Thoracic aorta (tissue), 2 donors: ENCODE measurements around the gene SUPT20HL2. TPM values are rescaled to one million over a fixed set of nuclear protein-coding genes. Genes with fewer than 3 reads are reported as not detected.

Experiments
- ATAC-seq: fragments of 150-250 bp; one replicate; pipeline ENCODE4 v1.8.0; 2017; ENCODE audit warnings: low read depth; ENCODE audit not compliant: insufficient number of reproducible peaks, low FRiP score
- DNase-seq: peaks from one replicate; pipeline ENCODE4 v3.0.0-alpha.2; 2020; ENCODE audit warnings: low spot score
- H3K27ac ChIP-seq, 2 donors: fragments of 200-600 bp; sonication (generic); 1 replicate in 1 of 2; 2 replicates in 1 of 2; pipeline ENCODE4 v1.5.1; 2016; ENCODE audit warnings: mild to moderate bottlenecking in 2 of 2, moderate library complexity in 2 of 2
- H3K27me3 ChIP-seq: fragments of 200-600 bp; sonication (generic); replicated peaks from 2 replicates; pipeline ENCODE4 v1.6.0; 2016; ENCODE audit warnings: mild to moderate bottlenecking; ENCODE audit not compliant: insufficient read depth
- H3K36me3 ChIP-seq: fragments of 200-600 bp; sonication (generic); one replicate; pipeline ENCODE4 v1.5.1; 2016
- H3K4me1 ChIP-seq, 2 donors: fragments of 200-600 bp; sonication (generic); 1 replicate in 1 of 2; 2 replicates in 1 of 2; pipeline versions ENCODE4 v1.5.1 to v1.6.0; 2016; ENCODE audit warnings: low read depth in 2 of 2, mild to moderate bottlenecking in 1 of 2; ENCODE audit not compliant: control insufficient read depth in 1 of 2
- H3K4me3 ChIP-seq: fragments of 200-600 bp; sonication (generic); 2 replicates; pipeline ENCODE4 v1.5.1; 2016; ENCODE audit warnings: mild to moderate bottlenecking
- H3K9me3 ChIP-seq: fragments of 200-600 bp; sonication (generic); 2 replicates; pipeline ENCODE4 v1.5.1; 2016
- total RNA-seq, 2 donors: library from RNA; depleted of rRNA; stranded (reverse); fragments of >200 nt; gene quantifications; one replicate each; pipeline versions ENCODE4 v1.1.0 to v1.2.3, GENCODE V29; 2016
- TF ChIP-seq, protein P1 (sequence below): fragments of 200-600 bp; sonication (generic); IDR thresholded peaks from one replicate; pipeline ENCODE4 v1.5.1; 2019; ENCODE audit warnings: antibody characterized with exemption

Gene SUPT20HL2
- total RNA-seq, 2 donors from 2014 or later, result not detected

DNA sequence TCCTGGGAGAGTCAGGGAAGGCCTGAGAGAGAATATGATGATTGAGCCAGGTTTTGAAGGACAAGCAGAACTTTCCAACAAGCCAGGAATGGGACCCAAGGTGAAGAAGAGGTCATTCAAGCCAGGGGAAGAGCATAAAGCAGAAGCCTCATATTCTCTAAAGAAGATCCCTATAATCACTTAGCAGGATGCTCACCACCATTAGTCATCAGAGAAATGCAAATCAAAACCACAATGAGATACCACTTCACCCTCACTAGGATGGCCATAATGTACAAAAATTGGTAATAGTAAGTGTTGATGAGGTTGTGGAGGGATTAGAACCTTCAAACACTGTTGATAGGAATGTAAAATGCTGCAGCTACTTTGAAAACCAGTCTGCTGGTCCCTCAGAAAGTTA is 26.0 kb upstream of the SUPT20HL2 start:
- H3K9me3 ChIP-seq, result no peaks in the 10 kb centered on the region
- TF ChIP-seq, protein P1, sequence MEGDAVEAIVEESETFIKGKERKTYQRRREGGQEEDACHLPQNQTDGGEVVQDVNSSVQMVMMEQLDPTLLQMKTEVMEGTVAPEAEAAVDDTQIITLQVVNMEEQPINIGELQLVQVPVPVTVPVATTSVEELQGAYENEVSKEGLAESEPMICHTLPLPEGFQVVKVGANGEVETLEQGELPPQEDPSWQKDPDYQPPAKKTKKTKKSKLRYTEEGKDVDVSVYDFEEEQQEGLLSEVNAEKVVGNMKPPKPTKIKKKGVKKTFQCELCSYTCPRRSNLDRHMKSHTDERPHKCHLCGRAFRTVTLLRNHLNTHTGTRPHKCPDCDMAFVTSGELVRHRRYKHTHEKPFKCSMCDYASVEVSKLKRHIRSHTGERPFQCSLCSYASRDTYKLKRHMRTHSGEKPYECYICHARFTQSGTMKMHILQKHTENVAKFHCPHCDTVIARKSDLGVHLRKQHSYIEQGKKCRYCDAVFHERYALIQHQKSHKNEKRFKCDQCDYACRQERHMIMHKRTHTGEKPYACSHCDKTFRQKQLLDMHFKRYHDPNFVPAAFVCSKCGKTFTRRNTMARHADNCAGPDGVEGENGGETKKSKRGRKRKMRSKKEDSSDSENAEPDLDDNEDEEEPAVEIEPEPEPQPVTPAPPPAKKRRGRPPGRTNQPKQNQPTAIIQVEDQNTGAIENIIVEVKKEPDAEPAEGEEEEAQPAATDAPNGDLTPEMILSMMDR, result no peak
- H3K36me3 ChIP-seq, result no peaks in the 10 kb centered on the region
- DNase-seq, result no peak
- no peaks in the 10 kb centered on the region for H3K4me1 ChIP-seq
- no peak overlapping the region for H3K4me3 ChIP-seq
- no peaks in the 10 kb centered on the region for H3K27me3 ChIP-seq
- no peak overlapping the region for H3K27ac ChIP-seq
- no peak for ATAC-seq

- Histone ChIP-seq H3K36me3 (no peaks in the 10 kb centered on the region), H3K4me1 (no peaks in the 10 kb centered on the region), H3K9me3 (no peaks in the 10 kb centered on the region), H3K27me3 (no peaks in the 10 kb centered on the region), H3K4me3 (no peak overlapping the region), H3K27ac (no peak overlapping the region)
- DNase-seq, result no peak
- TF ChIP-seq, protein P1, result no peak
- ATAC-seq, result no peak
These were observed 22.0 kb upstream of the SUPT20HL2 start for GRCh38 chrX:24335871-24336270.

GRCh38 chrX:24334461-24334860 is 20.6 kb upstream of the SUPT20HL2 start:
- Histone ChIP-seq H3K36me3 (no peaks in the 10 kb centered on the region), H3K9me3 (no peaks in the 10 kb centered on the region), H3K27me3 (no peaks in the 10 kb centered on the region), H3K4me3 (no peak overlapping the region), H3K27ac (no peak overlapping the region), H3K4me1 (no peaks in the 10 kb centered on the region)
- DNase-seq (no peak), ATAC-seq (no peak)
- TF ChIP-seq, protein P1, result no peak

DNA sequence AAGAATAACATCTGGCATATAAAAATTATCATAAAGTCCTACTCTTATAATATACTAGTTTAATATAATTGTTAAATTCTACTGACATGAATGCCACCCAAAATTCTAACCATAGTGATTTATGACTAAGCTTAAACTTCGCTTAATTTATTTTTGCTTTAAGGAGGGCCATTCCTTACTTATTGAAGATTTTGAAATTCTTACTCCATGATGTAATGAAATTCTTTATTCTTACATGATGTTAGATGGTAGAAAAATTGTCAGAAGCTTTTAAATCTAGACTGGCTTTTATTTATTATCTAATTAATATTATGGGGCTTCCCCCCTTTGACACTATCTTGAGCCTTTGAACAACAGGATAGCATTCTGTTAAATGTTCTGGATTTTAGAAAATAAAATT is 19.5 kb upstream of the SUPT20HL2 start:
- TF ChIP-seq, protein P1, result no peak
- no peak overlapping the region for H3K4me3 ChIP-seq
- no peaks in the 10 kb centered on the region for H3K4me1 ChIP-seq
- no peaks in the 10 kb centered on the region for H3K36me3 ChIP-seq
- no peaks in the 10 kb centered on the region for H3K9me3 ChIP-seq
- DNase-seq (no peak), ATAC-seq (no peak)
- H3K27me3 ChIP-seq, result no peaks in the 10 kb centered on the region
- no peak overlapping the region for H3K27ac ChIP-seq

DNA sequence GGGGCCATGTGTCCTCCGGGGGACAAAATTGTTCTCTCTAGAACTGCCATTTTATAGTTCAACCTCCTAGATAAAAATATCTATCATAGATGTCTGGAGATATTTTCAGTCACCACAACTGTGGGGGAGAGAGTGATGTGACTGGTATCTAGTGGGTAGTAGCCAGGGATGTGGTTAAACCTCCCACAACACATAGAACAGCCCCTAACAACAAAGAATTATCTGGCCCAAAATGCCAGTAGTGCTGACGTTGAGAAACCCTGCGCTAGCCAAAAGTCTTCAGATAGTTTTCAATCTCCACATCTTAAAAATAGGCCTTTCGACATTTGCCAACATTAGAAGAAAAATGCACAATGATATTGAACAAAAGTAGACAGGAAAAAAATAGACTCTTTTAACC is 19.0 kb upstream of the SUPT20HL2 start:
- TF ChIP-seq, protein P1, result no peak
- Histone ChIP-seq H3K36me3 (no peaks in the 10 kb centered on the region), H3K27ac (no peak overlapping the region), H3K4me3 (no peak overlapping the region), H3K9me3 (no peaks in the 10 kb centered on the region), H3K4me1 (no peaks in the 10 kb centered on the region), H3K27me3 (no peaks in the 10 kb centered on the region)
- DNase-seq (no peak), ATAC-seq (no peak)
